NCI-H446 treated with DMSO at 0.1 percent for 48 hours (cell line): Measurements from ENCODE around the gene PIP4K2B.
A peak's percentile ranks its signal among the peaks of the same experiment; 100 is the strongest.

Source experiments
- DNase-seq: peaks from one replicate; lab custom pipeline; 2025; lab: John Stamatoyannopoulos, UW

PIP4K2B gene

GRCh38 chr17:38779965-38780752, 19.2 kb downstream of the PIP4K2B start:
- DNase-seq, result no peak

DNA sequence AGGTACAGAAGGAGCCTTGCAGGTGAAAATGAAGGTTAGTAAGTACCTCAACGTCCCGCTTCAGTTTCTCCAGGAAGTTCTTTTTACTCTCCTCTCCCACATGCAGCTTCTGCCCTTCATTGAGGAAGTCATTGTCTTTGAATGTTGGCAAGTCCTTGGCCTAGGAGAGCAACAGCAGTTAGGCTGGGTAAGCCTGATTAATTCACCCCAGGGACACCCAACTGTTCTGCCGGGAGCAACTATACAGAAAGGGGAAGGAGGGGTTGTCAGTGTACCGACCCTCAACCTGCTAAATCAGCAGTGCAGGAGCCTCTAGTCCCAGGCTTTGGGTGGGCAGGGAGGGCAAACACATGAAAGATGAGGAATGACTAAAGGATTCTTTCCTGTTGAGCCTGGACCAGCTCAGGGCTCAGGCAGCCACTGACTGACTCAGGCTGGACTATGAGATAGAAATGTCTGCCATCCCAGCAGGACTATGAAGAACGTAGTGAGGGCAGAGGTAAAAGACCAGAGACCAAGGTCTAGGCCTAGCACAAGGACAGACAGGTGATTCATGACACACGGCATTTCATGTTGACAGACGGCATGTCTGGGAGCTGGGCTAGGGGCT, 21.6 kb downstream of the PIP4K2B start:
- no peak for DNase-seq

DNA sequence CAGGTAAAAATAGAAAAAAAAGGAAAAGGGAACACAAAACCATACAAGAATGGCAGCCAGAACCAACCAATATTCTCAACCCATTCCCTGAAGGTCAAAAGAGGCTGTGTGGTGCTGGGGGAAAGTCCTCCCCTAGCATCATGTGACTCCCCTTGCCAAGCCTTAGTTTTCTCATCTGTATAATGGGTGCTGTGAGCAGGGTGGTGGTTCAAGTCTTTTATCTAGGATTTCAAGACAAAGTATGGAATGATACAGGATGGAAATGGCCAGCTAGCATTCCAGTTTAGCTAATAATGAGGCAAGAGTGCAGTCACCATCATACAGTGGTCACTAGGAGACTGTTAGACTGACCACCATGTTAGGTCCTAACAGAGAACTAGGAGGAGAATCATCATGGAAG, 26.1 kb downstream of the PIP4K2B start:
- no peak for DNase-seq

- no peak for DNase-seq
Observed at GRCh38 chr17:38768417-38768816, 30.9 kb downstream of the PIP4K2B start.

GRCh38 chr17:38766341-38766740, 33.0 kb downstream of the PIP4K2B start:
- DNase-seq, result no peak

DNA sequence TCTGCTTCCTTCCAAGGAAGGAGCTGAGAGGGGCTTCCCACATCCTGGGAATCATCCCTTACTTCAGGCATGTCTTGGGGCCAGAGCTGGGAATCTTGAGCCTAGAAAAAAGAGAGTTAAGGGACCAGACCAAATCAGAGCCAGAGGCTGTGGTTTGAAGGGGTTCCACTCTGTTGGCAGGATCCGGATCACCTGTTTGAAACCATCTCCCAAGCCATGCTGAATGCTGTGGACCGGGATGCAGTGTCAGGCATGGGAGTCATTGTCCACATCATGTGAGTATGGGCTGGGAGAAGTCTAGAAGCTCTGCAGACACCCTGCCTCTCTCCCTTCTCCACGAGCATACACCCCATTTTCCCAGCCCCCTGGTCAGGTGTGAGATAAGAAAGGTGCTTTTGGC, 37.1 kb downstream of the PIP4K2B start:
- DNase-seq, result no peak

DNA sequence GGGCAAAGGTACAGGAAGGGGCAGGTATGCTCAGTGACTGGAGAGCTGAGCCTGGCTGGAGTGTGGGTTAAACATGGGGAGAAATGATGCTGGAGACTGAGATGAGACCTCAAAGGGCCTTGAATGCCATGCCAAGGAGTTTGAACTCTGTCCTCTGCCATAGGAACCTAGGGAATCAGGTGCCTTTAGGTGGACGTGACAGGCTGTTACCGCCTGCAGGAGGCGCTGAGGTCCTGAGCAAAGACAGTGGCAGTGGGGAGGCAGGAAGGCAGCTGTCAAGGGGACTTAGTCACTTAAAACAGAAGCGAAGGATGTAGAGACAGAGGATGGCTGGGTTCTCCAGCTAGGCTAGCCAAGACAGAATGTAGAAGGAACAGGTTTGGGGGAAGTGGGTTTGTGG, 37.7 kb downstream of the PIP4K2B start:
- no peak for DNase-seq

- DNase-seq, result no peak
Observed at GRCh38 chr17:38753071-38753506, 46.3 kb downstream of the PIP4K2B start.

- peak; percentile 99 for DNase-seq
Observed at GRCh38 chr17:38752308-38753070, 46.9 kb downstream of the PIP4K2B start, which contains the start of gene PSMB3. PSMB3 (plus strand) TSS chr17:38752741; CDS start chr17:38752827, 86 bp downstream.

- peak; percentile 58 for DNase-seq
Observed at GRCh38 chr17:38751808-38752307, 47.5 kb downstream of the PIP4K2B start.

DNA sequence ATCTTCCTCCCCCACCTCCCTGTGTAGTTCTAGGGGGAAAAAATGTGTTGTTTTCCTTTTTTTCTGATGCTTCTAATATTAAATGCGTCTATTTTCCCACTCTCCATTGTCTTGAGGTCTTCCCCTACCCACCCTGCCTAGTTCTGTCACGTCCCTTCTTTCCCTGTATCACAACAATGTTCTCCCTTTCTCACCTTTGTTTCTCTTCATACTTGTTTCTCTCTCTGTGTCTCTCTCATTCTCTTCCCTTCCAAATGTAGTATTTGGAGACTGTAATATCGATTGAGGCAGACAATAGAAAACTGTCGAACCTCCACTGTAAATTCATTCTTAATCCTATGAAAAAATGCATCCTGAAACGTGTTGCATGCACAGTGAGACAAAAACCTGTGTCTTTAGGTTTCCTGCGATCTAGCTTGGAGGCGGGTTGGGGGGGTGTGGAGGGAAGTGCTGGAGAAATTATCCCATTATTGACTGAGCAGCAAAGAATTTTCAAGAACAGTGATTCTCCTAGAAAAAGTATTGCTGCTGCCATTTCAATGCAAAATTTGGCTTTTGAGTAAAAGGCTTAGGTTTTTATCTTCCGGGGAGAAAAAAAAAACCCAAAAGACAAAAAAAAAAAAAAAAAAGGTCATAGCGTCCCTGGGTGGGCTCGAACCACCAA, 48.1 kb downstream of the PIP4K2B start:
- no peak for DNase-seq

- peak; percentile 10 for DNase-seq
Observed at GRCh38 chr17:38750312-38751121, 48.8 kb downstream of the PIP4K2B start.

DNA sequence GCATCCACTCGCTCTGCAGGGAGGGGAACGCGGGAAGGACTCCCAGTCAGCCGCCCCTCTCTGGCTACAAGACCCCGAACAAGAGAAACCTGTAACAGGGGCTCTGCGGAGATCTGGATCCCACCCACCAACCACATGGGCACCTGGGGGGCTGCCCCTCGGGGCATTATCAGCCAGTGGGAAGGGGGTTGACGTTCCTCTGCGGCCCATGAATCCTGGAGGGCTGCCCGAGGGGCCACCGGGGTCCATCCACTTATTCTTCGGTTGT, 49.4 kb downstream of the PIP4K2B start:
- DNase-seq, result no peak

DNA sequence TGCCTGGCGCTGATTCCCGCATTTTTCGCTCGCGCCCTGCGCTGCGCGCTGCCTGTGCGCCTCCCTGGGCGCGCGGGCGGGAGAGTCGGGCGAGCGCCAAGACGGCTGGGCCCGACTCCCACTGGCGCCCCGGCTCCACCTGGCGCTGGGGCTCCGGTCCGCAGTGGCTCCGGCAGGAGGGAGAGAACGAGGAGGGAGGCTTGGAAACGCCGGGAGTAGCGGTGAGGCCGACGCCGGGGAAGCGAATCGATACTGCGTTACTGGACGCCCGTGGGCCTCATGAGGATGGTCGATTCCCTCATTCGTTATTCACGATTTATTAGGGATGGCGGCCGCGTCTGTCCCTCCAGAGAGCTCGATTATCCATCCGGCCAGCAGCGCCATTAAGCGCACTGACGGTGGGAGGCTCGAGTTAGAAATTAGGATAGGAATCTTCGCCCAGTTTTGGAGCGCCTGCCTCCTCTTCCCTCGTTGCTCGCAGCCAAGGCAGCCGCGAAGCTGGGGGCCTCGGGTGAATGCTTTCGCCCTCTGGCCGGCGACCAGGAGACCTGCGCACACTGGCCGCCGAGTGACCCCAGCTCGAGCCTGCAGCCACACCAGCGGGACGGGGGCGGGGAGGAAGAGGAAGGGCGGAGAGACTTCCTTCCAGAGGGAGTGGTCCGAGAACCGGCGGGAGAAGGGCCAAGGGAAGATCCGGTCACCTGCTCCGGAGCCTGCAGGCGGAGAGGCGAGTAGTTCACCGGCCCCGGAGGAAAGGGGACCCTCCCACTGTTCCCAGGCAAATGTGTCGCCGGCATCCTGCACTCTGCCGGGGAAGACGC, 49.9 kb downstream of the PIP4K2B start:
- peak; percentile 21 for DNase-seq

DNA sequence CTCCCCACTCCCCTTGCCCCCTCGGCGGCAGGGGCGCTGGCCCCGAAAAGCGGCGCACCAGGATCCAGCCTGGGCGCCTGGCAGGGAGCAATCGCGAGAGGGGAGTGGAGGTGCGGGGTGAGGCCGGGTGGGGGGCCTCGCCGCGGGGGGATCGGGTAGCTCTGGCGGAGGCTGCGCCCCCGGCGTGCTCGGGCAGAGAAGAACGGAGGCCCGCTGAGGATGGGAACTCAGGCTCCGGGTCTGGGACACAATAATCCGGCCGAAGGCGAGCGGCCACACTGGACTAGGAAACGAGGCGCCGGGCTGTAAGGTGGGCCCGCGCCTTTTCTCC, 50.5 kb downstream of the PIP4K2B start:
- no peak for DNase-seq

GRCh38 chr17:38748149-38748891, 51.0 kb downstream of the PIP4K2B start, which contains the start of gene PCGF2:
PCGF2 (minus strand) TSS chr17:38748336; CDS start chr17:38740402, 7,934 bp downstream.
- peak; percentile 80 for DNase-seq

DNA sequence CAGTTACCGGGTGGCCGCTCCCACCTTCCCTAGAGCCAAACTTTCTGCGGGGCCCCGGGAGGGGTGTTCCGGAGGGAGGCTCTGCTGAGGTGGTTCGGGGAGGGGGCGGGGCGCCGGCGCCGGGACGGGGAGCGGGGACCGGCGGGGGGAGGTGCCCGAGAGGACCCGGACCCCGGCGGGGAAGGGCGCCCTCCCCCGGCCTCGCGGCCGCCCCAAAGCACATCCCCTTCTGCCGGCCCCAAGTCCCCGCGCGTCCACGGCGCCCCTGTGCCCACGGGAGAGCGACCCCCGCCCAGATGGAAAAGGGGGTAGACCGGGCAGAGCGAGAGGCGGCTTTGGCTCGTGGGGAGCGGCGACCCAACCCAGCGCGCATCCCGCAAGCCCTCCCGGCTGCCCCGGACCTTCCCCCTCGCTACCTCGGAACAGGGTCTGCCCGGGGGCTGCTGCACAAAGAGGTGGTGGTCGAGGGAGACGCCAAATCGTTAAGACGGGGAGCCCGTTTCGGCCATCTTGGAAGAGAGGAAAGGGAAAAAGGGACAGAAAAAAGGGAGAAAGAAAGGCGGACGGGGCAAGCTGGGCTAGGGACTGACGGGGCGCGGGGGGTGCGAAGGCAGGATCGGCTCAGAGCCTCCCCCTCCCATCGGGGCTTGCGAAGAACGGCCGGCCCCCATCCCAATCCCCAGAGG, 51.8 kb downstream of the PIP4K2B start:
- peak; percentile 13 for DNase-seq

- DNase-seq, result no peak
Observed at GRCh38 chr17:38746849-38747462, 52.4 kb downstream of the PIP4K2B start.
